Esophagus mucosa (tissue), 1 donor: ENCODE data around the gene MC1R. TPM values are rescaled to one million over a fixed set of nuclear protein-coding genes. Genes with fewer than 3 reads are reported as not detected.
A peak's percentile ranks its signal among the peaks of the same experiment; 100 is the strongest.

ENCODE experiments used
- ATAC-seq: fragments of 200-7000 bp; cut with Tn5 transposase; one replicate; pipeline ENCODE4 v1.9.1; 2020
- total RNA-seq: library from RNA; stranded (reverse); gene quantifications from one replicate; pipeline ENCODE4 v1.2.4, GENCODE V29; 2023
- donor health status: DM: yes; HTN: yes; CAD: no.

Gene MC1R
- total RNA-seq, 1 donor from 2014 or later, result 1.6 TPM

DNA sequence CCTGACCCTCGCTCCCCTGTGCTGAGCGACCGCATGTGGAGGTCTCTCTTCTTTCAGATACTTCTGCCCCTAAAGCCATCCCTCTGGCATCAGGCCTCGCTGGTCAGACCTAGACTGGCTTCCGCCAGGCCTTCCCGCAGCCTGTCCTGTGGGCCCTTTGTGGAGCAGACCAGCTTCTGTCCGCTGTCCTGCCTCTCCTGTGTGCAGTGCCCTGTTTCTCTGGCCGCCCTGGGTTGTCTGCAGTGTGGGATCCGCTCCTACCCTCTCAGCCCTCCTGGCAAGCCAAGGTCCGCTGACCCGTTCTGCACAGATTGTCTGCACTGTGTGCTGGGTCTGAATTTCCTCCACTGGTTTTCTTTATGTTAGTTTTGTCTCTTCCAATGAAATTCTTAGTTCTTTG is 21.5 kb upstream of the MC1R start:
- no peak for ATAC-seq

DNA sequence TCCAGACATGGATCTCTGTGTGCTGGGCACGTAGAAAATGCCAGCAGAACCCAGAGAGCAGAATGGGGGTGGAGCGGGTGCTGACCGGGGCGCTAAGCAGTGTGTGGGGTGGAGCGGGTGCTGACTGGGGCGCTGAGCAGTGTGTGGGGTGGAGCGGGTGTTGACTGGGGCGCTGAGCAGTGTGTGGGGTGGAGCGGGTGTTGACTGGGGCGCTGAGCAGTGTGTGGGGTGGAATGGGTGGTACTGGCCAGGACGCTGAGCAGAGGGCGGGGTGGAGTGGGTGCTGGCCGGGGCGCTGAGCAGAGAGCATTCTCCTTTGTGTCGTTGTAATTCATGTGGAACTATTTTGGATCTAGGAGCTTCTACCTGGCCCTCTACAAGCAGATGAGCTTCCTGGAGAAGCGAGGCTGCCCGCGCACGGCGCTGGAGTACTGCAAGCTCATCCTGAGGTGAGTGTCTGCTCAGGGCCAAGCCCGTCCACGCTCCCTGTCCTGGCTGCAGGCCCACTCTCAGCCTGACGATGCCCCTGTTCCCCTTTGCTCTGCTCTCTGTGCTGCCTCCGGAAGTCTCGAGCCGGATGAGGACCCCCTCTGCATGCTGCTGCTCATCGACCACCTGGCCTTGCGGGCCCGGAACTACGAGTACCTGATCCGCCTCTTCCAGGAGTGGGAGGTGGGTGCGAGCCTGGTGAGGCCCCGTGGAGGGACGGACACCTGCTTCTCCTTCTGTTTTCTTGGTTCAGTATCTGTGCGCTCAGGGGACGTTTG is 20.3 kb upstream of the MC1R start:
- ATAC-seq, result peak; percentile 85

DNA sequence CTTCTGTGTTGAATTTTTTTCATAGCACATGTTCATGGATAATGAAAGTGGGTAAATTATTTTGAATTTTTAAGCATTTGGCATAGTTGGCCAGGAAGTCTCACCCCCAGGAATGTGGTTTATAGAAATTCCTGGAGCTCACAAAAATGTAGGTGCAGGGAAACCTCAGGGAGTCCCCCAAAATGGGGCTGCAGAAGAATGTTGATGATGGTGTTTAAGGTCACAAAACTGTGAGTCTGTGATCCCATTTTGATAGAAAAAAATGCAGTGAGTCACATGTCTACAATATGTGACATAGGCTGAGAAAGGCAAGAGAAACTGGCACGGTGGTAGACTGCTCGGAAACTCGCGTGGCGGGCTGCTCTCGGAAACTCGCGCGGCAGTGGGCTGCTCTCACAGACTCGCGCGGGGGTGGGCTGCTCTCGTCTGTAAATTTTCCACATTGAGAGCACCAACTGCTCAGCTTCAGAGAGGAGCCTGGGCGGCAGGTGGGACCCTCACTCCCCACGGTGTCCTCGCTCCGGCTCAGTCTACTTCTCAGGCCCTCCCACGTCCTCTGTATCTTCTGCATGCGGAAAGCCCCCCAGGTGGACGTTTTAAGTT is 18.7 kb upstream of the MC1R start:
- no peak for ATAC-seq

DNA sequence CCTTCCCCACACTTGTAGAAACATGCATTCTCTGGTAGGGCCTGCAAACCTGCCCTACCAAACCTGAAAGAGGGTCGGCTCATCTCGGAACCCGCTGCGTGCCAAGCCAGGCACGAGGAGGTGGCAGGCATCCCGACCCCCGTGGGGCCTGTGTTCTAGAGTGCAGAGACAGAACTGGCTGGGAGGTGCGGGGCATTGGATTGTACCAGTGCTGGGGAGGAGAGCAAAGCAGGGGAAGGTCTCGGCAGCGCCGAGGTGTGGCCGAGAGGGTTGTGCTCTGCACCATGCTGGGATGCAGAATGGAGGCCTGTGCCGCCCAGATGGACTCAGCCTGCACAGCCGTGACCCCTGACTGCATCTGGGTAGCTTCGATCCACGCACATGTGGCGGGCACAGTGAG is 17.8 kb upstream of the MC1R start:
- no peak for ATAC-seq

DNA sequence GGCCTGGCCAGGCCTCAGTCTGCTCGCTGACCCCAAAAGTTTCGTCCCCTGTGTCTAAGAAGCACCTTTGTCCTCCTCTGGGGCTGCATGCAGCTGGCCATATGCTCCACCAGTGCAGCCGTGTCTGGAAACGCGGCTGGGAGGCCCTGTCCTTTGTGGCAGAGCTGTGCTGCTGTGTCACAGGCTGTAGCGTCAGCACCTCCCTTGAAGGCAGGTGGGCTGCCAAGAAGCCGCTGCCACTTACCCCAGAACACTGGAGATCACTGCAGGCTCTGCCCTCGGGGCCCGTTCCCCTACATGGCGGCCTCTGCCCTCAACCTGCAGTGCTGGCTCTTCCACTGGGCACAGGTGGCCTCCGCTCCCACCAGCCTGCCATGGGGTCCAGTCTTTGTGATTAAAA is 15.7 kb upstream of the MC1R start:
- ATAC-seq, result no peak

DNA sequence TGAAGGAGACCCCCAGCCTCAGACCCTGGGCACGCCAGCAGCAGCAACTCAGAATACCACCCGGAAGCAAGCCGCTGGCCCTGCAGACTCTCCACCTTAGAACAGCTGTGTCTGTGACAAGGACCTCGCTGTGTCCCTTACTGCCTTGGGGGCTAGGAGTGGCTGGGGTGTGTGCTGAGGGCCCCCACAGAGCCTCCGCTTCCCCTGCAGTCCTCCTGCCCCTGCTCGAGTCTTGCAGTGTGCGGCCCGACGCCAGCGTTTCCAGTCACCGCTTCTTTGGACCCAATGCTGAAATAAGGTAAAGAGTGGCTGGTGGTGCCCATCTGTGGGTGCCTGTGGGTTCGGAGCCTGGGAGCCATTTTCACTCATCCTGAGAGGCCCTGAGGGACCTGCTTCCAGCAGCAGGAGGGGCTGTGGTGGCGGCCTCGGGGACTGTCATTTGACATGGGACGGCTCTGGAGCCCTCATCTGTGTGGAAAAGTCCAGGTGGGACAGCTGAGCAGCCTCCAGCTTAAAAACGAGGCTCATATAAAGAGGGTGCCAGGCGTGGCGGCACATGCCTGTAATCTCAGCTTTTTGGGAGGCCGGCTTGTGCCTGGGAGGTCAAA is 14.7 kb upstream of the MC1R start:
- ATAC-seq, result no peak

DNA sequence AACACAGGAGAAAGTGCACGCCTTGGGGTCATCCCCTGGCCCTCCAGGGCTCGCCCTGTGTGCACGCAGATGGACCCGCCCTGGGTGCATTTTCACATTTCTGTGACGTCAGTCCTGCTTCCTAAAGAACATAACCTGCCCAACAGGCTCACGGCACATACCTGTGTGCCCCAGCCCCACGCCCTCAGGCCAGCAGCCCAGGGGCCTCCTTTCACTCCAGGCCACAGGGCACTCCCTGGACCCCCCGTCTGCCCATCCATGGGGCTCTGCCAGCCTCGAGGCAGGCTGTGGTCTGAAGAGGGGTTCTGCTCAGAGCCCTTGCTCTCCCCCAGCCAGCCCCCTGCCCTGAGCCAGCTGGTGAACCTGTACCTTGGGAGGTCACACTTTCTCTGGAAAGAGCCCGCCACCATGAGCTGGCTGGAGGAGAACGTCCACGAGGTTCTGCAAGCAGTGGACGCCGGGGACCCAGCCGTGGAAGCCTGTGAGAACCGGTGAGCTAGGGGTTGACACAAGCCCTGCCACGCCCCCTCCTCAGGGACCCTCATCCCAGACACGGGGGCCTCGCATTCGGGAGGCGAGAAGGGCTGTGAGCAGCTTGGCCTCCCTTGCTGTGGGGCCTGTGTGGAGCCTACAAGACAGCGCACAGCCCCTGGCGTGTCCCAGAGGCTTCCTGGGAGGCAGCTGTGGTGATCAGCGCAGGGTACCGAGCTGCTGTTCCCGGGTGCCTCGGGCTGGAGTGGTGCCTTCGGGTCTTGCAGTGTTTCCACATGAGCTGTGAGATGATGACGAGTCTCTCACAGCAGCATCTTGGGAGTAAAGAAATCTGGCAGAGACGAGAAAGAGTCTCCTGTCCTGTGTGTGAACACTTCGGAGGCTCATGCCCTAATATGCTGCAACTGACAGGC is 13.8 kb upstream of the MC1R start:
- peak; percentile 88 for ATAC-seq

DNA sequence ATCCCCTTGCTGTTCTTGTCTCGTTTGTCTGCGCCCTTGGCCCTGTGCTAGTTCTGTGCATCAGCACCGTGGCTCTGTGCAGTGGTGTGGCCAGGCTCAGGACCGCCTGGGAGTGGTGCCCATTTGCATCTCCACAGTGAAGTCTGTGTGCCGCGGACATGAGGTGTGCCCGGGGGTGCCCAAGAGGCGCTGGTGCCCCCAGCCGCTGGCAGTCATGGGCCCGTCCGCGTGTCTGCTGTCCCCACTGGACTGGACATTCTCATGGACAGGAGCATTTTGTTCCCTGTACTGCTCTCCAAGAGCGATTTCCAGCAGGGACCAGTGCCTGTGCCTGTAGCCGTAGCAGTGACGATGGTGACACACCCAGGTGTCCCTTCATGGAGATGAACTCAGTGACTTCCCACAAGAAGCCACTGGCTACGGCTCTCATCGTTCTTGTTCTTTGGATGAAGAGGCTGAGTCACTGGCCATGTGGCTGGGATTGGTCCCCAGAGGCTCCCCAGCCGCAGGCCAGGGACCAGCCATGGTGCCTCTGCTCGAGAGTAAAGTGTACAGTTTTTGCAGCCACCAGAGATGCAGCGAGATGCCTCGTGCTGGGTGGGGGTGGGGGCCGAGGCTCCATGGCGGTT is 13.0 kb upstream of the MC1R start:
- ATAC-seq, result peak; percentile 40

DNA sequence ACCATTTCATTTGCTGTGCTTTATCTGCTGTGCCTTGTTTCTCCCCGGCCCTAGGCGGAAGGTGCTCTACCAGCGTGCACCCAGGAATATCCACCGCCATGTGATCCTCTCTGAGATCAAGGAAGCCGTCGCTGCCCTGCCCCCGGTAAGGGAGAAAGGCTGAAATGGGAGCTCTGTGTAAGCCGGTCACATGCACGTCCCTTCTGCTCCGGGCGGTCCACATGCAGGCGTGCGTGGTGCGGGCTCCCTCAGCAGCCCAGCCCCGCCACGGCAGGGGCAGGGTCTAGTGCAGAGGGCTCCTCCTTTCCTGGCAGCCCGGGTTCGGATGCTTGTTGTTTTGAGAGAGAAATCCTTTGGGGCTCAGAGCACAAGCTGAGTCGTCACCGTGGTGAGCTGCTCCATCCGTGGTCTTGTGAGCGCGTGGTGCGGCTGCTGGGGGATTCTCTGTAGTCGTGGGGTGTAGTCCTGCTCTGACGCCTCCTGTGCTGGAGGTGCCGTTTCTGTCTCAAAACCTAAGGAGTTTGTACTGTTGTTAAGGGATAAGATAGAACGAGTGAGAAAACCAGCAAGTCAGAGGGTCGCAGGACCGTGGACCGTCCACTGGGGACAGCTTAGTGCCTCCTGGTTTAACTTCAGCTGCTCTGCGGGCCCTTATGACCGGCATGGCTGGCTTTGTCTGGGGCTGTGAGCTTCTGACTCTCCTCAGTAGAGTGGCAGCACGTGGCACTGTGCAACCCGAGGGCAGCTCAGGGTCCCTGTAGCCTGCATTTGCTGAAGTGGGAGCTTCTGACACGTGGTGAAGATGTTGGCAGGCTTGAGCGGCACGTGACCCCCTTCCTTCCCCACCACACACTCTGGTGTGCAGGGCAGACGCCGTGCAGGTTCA is 12.3 kb upstream of the MC1R start:
- no peak for ATAC-seq

DNA sequence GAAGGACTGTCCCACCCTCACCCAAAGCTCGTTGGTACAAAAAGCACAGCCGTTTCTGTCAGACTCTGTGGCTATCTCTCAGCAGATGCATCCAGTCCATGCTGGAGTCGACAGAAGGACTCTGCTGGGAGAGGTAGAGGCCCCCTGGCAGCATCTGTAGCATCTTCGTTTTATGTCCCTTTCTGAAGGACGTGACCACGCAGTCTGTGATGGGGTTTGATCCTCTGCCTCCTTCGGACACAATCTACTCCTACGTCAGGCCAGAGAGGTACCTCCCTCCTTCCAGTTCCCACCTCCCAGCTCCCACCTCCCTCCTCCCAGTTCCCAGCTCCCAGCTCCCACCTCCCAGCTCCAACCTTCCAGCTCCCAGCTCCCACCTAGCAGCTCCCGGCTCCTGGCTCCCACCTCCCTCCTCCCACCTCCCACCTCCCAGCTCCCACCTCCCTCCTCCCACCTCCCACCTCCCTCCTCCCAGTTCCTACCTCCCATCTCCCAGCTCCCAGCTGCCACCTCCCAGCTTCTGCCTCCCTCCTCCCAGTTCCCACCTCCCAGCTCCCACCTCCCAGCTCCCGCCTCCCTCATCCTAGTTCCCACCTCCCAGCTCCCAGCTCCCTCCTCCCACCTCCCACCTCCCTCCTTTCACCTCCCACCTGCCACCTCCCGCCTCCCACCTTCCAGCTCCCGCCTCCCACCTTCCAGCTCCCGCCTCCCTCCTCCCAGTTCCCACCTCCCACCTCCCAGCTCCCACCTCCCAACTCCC is 11.4 kb upstream of the MC1R start:
- no peak for ATAC-seq

DNA sequence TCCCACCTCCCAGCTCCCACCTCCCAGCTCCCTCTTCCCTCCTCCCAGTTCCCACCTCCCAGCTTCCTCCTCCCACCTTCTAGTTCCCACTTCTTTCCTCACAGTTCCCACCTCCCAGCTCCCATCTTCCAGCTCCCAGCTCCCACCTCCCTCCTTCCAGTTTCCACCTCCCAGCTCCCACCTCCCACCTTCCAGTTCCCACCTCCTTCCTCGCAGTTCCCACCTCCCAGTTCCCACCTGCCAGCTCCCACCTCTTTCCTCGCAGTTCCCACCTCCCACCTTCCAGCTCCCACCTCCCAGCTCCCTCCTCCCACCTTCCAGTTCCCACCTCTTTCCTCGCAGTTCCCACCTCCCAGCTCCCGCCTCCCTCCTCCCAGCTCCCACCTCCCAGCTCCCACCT is 10.4 kb upstream of the MC1R start:
- no peak for ATAC-seq

DNA sequence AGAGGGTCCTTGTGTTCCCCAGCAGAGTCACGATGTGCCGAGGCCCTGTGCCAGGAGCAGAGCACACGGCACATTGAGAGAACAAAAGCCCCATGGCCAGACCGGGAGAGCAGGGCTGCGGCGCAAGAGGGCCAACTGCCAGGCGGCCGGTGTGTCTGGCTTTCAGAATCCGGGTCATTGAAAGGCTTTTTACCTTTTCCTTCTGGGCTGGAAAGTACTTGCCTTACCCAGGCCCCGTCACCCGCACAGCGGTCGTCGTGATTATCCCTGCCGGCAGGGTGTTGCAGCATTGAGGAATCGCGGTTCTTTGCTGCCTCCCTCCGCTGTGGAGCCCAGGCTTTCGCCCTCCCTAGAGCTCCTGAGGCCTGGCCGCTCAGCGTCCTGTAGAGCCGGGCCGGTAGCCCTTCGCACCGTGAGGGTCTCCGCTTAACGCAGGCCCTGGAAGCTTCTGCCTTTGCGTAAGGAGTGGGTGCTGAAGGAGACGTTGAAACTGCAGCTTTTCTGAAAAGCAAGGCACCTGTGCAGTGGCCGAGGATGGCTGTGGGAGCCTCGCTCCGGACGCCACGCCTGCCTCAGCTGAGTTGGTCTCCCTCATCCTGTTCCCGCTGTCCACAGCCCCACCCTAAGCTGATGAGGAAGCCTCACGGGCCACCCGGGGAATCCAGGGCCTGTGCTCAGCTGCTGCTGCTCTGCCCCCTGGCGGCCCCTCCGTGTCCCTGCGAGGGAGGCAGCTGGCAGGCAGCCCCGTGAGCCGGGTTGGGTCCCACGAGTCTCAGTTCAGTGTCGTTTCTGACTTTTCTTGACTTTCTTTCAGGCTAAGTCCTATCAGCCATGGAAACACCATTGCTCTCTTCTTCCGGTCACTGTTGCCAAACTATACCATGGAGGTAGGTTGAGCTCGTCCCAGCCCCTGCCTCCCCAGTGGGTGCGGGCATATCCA is 8.6 kb upstream of the MC1R start:
- peak; percentile 85 for ATAC-seq

DNA sequence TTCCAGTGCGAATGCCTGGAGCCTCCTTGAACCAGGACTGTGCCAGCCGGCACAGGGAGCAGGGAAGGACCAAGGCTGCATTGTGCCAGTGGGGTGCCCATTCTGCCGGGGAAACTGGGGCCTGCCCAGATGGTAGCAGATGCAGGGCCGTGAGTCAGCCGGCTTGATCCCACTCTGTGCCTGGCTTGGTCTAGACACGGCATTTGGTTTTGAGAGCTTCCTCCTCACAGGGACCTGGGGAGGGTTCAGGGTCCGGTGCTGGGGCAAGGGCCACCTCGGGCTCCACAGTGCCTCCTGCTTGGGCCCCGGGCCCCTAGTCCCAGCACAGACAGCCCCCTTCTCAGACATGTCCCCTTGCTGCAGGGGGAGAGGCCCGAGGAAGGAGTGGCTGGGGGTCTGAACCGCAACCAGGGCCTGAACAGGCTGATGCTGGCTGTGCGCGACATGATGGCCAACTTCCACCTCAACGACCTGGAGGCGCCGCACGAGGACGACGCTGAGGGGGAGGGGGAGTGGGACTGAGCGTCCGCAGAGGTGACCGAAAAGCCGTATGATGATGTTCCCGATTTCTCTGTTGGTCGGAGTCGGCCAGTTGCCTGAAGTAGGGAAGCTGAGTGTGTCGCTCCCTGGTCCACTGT is 7.8 kb upstream of the MC1R start:
- peak; percentile 2 for ATAC-seq

DNA sequence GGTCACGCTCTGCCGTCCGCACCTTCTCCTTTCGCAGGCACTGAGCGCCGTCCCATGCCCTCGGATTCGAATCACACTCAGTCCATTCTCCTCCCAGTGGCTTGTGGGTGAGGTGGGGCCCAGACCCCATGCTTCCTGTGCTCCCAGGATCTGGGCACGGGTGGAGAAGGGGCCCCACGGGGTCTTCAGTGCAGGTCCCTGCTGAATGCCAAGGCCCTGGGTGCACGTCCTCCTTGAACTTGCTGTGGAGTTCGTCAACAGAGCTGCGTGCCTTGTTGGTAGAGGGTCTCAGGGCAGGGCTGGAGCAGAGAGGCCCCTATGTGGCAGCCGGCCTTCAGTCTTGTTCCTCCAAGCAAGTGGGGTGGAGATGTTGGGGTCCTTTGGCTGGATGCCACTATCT is 7.3 kb upstream of the MC1R start:
- no peak for ATAC-seq

DNA sequence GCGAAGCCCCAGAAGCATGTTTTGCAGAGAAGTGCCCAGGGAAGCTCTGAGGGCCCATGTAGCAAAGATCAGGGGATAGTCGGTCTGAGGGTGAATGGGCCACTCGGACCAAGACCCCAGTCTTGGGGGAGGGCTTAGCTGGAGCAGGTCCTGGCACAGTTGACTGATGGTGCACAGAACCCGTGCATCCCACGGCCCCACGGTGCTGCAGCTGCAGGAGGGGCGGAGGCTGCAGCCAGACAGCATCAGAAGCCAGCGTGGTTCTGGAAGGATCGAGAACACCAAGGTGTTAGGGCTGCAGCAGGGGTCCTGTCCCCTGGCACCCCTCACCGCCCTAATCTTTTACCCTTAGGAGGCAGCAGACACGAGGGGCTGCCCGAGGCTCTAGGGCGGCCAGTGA is 6.5 kb upstream of the MC1R start:
- ATAC-seq, result no peak

DNA sequence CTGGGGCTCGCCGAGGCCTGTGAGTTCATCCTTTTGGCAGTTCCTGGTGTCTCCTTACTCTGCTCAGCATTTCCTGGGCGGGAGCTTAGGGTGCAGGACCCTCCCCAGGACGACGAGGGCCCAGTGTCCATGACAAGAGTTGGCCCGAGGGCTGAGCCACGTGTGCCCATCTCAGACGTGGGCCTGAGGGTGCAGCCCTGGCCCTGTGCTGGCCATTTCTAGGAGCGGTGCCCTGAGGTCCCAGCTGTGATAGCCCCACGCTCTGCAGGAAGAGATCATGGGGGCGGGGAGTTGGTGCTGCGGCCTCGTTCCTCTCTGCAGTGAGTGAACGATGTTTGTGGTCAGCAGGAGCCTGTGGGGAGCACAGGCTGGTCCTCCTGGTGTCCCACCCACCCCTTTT is 6.0 kb upstream of the MC1R start:
- ATAC-seq, result no peak

DNA sequence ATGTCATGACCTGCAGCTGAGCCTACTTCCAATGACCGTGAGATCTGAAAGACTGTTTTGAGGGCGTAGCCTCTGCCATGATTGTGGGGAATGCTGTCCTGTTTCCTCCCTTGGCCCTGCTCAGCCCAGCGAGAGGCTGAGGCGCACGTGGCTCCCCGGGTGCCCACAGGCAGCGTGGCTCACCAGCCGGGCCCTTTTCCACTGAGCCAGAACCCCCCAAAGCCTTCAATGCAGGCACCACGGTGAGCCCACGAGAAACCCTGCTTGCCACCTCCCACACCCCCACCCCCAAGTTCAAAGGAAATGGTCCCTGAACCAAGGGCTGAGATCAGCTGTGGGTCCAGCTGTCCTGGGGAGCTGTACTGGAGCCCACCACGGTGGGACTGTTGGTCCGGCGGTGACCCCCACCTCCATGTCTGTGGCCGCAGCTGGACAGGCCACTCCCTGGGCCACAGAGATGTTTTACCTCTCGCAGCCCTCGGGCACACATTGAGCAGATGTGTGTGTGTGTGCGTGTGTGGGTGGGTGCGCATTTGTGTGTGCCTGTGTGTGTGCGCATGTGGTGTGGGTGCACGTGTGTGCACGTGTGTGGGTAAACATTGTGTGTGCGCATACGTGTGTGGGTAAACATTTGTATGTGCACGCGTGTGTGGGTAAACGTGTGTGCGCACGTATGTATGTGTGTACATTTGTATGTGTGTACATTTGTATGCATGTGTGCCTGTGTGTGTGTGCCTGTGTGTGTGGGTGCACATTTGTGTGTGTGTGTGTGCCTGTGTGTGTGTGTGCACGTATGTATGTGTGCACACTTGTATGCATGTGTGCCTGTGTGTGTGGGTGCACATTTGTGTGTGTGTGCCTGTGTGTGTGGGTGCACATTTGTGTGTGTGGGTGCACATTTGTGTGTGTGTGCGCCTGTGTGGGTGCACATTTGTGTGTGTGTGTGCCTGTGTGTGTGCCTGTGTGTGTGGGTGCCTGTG is 5.0 kb upstream of the MC1R start:
- no peak for ATAC-seq
